Measurements from ENCODE around the gene PPP1R9A. TPM values are rescaled to one million over a fixed set of nuclear protein-coding genes. Genes with fewer than 3 reads are reported as not detected.

The PPP1R9A gene
- total RNA-seq, 1 donor from 2014 or later: 14.1 TPM

DNA sequence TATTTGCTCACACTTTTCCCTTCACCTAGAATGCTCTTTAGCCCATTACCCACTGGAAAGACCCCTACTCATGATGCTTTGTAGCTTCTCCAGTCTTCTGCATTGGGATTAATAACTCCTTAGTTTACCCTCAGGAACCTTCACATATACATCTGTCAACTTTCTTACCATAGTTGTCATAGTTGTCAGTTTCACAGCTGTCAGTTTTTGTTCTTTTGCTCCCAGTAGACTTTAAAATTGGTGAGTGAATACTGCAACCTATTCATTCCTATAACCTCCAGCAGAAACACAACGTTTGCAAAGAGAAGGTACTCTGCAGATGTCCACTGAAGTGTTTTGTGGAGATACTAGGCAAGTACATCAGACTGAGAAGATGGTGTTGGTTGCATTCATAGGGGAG lies 414.3 kb downstream of the PPP1R9A start:
- no peak overlapping the region for H3K4me3 ChIP-seq (ENCODE audit: low read depth, low read length)
- no peak for DNase-seq (ENCODE audit: low read depth)
- TF ChIP-seq, protein P1, sequence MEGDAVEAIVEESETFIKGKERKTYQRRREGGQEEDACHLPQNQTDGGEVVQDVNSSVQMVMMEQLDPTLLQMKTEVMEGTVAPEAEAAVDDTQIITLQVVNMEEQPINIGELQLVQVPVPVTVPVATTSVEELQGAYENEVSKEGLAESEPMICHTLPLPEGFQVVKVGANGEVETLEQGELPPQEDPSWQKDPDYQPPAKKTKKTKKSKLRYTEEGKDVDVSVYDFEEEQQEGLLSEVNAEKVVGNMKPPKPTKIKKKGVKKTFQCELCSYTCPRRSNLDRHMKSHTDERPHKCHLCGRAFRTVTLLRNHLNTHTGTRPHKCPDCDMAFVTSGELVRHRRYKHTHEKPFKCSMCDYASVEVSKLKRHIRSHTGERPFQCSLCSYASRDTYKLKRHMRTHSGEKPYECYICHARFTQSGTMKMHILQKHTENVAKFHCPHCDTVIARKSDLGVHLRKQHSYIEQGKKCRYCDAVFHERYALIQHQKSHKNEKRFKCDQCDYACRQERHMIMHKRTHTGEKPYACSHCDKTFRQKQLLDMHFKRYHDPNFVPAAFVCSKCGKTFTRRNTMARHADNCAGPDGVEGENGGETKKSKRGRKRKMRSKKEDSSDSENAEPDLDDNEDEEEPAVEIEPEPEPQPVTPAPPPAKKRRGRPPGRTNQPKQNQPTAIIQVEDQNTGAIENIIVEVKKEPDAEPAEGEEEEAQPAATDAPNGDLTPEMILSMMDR (conservative IDR thresholded peaks at IDR 0.05; ENCODE audit: low read depth, low read length): no peak

GRCh38 chr7:95322396-95322795 lies 415.0 kb downstream of the PPP1R9A start:
- TF ChIP-seq, protein P1 (conservative IDR thresholded peaks at IDR 0.05; ENCODE audit: low read depth, low read length): no peak
- H3K4me3 ChIP-seq (ENCODE audit: low read depth, low read length): no peak overlapping the region
- DNase-seq (ENCODE audit: low read depth): no peak

DNA sequence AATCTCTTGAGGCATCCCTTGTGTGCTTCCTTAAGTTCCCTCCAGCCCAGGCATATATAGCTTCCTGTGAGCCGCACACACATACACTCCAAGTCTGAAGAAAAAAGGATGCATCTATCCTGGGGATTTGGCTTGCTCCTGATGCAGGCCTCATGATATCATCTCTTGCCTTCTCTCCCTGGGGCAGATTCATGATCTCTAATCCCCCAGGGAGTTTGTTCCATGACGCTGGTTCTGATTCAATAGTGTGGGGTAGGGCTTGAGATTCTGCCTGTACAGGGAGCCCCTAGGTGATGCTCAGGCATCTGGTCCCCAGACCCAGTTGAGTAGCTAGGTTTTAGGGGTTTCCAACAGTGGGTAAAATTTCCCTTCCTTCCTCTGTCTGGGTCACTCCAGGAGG lies 415.5 kb downstream of the PPP1R9A start:
- DNase-seq (ENCODE audit: low read depth): no peak
- TF ChIP-seq, protein P1 (conservative IDR thresholded peaks at IDR 0.05; ENCODE audit: low read depth, low read length): no peak
- H3K4me3 ChIP-seq (ENCODE audit: low read depth, low read length): no peak overlapping the region

DNA sequence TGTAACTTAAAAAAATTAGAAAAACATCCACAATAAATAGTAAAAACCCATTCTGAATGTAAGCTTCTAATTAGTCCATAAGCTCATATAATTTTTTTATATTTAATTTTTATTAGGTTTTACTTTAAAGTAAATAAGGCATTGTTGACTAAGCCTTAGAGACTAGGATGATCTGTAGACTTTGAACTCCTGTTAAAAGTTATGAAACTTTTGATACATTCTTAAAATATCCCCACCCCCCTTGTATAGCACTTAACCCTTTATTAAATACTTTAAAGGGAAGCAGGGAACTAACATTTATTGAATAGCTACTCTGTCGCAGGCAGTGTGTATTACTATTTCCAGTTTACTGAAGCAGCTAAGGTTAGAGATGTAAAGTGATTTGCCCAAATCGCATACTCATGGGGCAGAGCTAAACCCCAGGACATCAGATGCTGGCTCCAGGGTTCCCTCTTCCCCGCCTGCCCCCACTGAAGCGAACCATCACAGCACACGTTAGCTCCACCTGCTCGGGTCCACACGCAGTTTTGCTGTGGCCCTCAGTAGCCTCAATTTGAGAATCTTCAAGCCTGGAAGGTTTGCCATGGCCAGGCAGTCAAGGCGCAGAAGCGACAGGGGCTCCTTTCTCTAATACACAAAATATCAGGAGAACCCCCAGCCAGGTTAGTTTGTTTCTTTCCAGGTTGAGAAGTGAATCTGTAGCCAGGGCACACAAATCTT lies 416.2 kb downstream of the PPP1R9A start:
- no peak overlapping the region for H3K4me3 ChIP-seq (ENCODE audit: low read depth, low read length)
- DNase-seq (ENCODE audit: low read depth): no peak
- TF ChIP-seq, protein P1 (conservative IDR thresholded peaks at IDR 0.05; ENCODE audit: low read depth, low read length): no peak

DNA sequence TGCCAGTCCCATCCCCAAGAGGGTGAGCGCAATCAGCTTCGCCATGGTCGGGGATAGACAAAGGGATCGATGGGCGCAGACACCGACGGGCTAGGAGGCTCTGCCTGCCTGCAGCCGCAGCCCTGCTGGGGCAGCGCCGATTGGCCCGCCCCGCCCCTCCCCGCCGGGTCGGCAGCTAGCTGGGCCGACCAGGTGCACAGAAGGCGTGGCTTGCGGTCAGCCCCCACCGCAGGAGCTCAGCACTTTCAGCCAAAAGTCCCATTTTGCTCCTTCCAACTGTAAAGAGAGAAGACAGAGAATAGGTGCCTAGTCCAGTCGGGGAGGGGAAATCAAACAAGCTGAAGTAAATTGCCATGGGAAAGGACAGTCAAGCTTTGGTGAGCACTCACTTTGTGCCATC lies 417.0 kb downstream of the PPP1R9A start, which contains the start of gene PON1:
Gene PON1, minus strand, starts transcription at position 102 of the 400 bp plus-strand sequence. Its CDS starts 57 bp downstream, at position 45.
- DNase-seq (ENCODE audit: low read depth): no peak
- peak within 1 kb of the TSS; percentile 23 for H3K4me3 ChIP-seq (ENCODE audit: low read depth, low read length)

GRCh38 chr7:95327356-95327755 lies 420.0 kb downstream of the PPP1R9A start:
- TF ChIP-seq, protein P1 (conservative IDR thresholded peaks at IDR 0.05; ENCODE audit: low read depth, low read length): no peak
- no peak overlapping the region for H3K4me3 ChIP-seq (ENCODE audit: low read depth, low read length)
- no peak for DNase-seq (ENCODE audit: low read depth)

More for the DNA sequence above, 417.0 kb downstream of the PPP1R9A start, which contains the start of gene PON1:
- TF ChIP-seq, protein P1 (conservative IDR thresholded peaks at IDR 0.05; ENCODE audit: low read depth, low read length): no peak
